ENCODE data around the gene CAPN7.

GRCh38 chr3:15165061-15165460 lies 41.0 kb upstream of the CAPN7 start:
- TF ChIP-seq CTCF (IDR thresholded peaks at IDR 0.05) (no peak), POLR2A (IDR thresholded peaks at IDR 0.05) (no peak)

Data from sigmoid colon (tissue), 3 donors.